ENCODE measurements around the gene SPTBN1.
A peak's percentile ranks its signal among the peaks of the same experiment; 100 is the strongest.
"Not testable (repeated sequence)": the region's sequence is repeated elsewhere in the genome, so short reads cannot be mapped to it uniquely, and the experiment has no call there.

The SPTBN1 gene

DNA sequence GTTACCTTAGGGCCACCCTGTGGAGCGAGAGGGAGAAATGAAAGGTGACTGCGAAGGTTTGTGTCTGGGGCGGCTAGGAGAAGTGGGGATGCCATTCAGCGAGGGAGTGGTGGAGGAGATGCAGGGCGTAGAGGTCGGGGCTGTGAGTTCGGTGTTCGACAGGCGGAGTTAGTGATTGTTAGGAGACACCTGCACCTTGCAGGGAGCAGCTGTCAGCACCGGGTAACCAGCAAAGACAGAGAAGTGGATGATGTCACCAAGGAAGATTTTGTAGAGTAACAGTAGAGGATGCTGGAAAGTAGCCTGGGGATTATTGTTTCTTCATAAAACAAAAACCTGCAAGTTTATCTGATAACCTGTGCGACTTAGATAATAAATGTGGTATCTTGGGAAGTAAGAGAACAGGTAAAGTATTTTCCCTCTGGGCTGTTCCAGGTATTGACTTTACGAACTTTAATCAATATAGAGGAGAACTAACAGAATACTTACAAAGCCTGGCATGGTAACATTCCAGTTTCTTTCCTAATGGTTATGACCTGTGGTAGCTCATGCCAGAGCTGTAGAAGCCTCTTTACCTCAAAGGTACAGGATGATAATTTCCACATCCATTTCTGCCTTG lies 63.8 kb downstream of the SPTBN1 start:
- no peaks in the 10 kb centered on the region for H3K27me3 ChIP-seq (ENCODE audit: control insufficient read depth, insufficient read depth, low read length)
- peak overlapping the region; percentile 9 for H3K4me2 ChIP-seq (ENCODE audit: low read length)
- peaks cover 42% of the 10 kb centered on the region for H3K4me1 ChIP-seq (ENCODE audit: control insufficient read depth, insufficient read depth, low read length)
- H3K4me3 ChIP-seq (ENCODE audit: low read length): no peak overlapping the region
- H3K9ac ChIP-seq (ENCODE audit: low read depth, low read length): no peak overlapping the region
- H3K36me3 ChIP-seq (ENCODE audit: insufficient read depth, low read length): no peaks in the 10 kb centered on the region
- no peaks in the 10 kb centered on the region for H3K9me3 ChIP-seq (replicated peaks; ENCODE audit: low read length)

DNA sequence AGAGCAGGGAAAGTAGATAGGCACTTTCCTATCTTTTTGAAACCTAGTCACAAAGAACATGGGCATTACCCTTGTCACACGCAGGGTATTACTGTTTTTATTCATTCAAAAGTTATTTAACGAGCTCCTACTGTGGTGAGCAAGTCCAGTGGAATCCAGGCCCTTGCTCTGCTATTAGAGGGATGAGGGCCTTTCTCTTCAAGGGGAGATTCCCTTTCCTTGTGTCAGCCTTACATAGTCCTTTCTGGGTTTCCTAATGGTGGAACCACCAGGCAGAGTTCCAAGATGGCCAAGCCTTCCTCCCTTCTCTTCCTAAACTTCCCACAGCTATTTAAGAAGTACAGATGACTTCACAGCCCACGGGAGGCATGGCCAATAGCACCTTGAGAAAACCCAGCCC lies 64.6 kb downstream of the SPTBN1 start:
- Histone ChIP-seq H3K27me3 (ENCODE audit: control insufficient read depth, insufficient read depth, low read length) (no peaks in the 10 kb centered on the region), H3K36me3 (ENCODE audit: insufficient read depth, low read length) (no peaks in the 10 kb centered on the region), H3K9me3 (replicated peaks; ENCODE audit: low read length) (no peaks in the 10 kb centered on the region), H3K4me1 (ENCODE audit: control insufficient read depth, insufficient read depth, low read length) (peaks cover 48% of the 10 kb centered on the region), H3K4me3 (ENCODE audit: low read length) (peak overlapping the region; percentile 5), H3K4me2 (ENCODE audit: low read length) (peak overlapping the region; percentile 50), H3K9ac (ENCODE audit: low read depth, low read length) (no peak overlapping the region)

DNA sequence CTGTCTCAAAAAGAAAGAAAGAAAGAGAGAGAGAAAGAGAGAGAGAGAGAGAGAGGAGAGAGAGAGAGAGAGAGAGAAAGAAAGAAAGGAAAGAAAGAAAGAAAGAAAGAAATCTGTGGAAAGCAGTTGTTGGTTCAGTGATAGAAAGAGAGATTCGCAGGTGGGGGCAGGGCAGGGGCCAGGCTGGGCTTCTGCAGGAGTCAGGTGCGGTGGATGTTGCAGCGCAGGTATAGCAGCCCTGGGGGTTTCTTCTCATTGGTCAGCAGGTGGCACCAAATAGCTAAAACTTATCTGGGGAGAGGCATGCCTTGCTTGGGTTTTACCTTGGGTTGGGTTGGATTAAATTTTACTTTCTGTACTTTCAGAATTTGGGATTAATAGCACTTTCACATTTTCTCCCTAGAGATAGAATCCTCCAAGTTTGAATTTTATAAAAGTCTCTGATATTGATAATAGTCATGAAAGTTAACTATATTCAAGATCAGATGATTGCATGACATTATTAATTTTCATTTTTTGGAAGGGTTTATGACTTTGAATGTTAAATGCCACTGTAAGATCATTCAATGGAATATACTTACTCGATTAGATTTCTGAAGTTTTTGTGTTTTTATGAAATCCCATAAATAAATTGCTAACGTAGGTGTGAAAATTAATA lies 66.6 kb downstream of the SPTBN1 start:
- peaks cover 48% of the 10 kb centered on the region for H3K4me1 ChIP-seq (ENCODE audit: control insufficient read depth, insufficient read depth, low read length)
- H3K27me3 ChIP-seq (ENCODE audit: control insufficient read depth, insufficient read depth, low read length): no peaks in the 10 kb centered on the region
- no peaks in the 10 kb centered on the region for H3K9me3 ChIP-seq (replicated peaks; ENCODE audit: low read length)
- no peak overlapping the region for H3K4me3 ChIP-seq (ENCODE audit: low read length)
- H3K4me2 ChIP-seq (ENCODE audit: low read length): no peak overlapping the region
- no peak overlapping the region for H3K9ac ChIP-seq (ENCODE audit: low read depth, low read length)
- H3K36me3 ChIP-seq (ENCODE audit: insufficient read depth, low read length): peaks cover 17% of the 10 kb centered on the region

DNA sequence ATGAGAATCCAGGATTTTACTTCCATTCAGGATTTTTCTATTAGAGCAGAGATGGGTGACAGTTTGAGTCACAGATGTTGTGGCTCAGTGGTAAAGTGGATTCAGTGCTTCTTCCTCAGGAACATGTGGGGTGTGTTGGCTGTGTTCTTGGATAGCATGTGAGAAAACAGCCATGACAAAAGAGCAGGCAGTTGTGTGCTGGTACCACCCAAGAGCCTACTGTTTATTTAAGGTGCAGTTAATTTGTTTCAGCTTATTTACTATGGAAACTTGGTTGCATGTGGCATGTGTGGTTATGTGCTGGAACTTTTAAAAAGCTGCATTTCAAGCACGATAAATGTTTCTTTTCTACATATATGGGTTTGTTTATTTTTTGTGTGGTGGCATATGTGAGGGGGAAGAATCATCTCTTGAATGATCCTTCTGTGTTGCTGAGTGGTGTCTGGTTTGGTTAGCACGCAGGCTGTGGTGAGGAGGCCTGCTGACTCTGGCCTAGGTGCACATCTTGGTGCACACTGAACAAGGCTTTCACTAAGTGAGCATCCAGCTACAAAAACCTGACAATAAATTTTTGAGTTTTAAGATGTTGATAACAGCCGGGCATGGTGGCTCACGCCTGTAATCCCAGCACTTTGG lies 67.3 kb downstream of the SPTBN1 start:
- H3K4me2 ChIP-seq (ENCODE audit: low read length): no peak overlapping the region
- peaks cover 24% of the 10 kb centered on the region for H3K36me3 ChIP-seq (ENCODE audit: insufficient read depth, low read length)
- H3K4me3 ChIP-seq (ENCODE audit: low read length): no peak overlapping the region
- H3K27me3 ChIP-seq (ENCODE audit: control insufficient read depth, insufficient read depth, low read length): no peaks in the 10 kb centered on the region
- no peak overlapping the region for H3K9ac ChIP-seq (ENCODE audit: low read depth, low read length)
- peaks cover 48% of the 10 kb centered on the region for H3K4me1 ChIP-seq (ENCODE audit: control insufficient read depth, insufficient read depth, low read length)
- H3K9me3 ChIP-seq (replicated peaks; ENCODE audit: low read length): no peaks in the 10 kb centered on the region

- Histone ChIP-seq H3K4me2 (ENCODE audit: low read length) (peak overlapping the region; percentile 33), H3K9ac (ENCODE audit: low read depth, low read length) (peak overlapping the region; percentile 23), H3K36me3 (ENCODE audit: insufficient read depth, low read length) (peaks cover 33% of the 10 kb centered on the region), H3K4me3 (ENCODE audit: low read length) (no peak overlapping the region), H3K27me3 (ENCODE audit: control insufficient read depth, insufficient read depth, low read length) (no peaks in the 10 kb centered on the region), H3K9me3 (replicated peaks; ENCODE audit: low read length) (no peaks in the 10 kb centered on the region), H3K4me1 (ENCODE audit: control insufficient read depth, insufficient read depth, low read length) (peaks cover 47% of the 10 kb centered on the region)
Measured at GRCh38 chr2:54524226-54524991, 68.3 kb downstream of the SPTBN1 start.

GRCh38 chr2:54525321-54525720 lies 69.2 kb downstream of the SPTBN1 start:
- H3K9me3 ChIP-seq (replicated peaks; ENCODE audit: low read length): no peaks in the 10 kb centered on the region
- peaks cover 37% of the 10 kb centered on the region for H3K4me1 ChIP-seq (ENCODE audit: control insufficient read depth, insufficient read depth, low read length)
- no peak overlapping the region for H3K4me2 ChIP-seq (ENCODE audit: low read length)
- H3K4me3 ChIP-seq (ENCODE audit: low read length): no peak overlapping the region
- H3K27me3 ChIP-seq (ENCODE audit: control insufficient read depth, insufficient read depth, low read length): no peaks in the 10 kb centered on the region
- H3K9ac ChIP-seq (ENCODE audit: low read depth, low read length): no peak overlapping the region
- H3K36me3 ChIP-seq (ENCODE audit: insufficient read depth, low read length): peaks cover 39% of the 10 kb centered on the region

DNA sequence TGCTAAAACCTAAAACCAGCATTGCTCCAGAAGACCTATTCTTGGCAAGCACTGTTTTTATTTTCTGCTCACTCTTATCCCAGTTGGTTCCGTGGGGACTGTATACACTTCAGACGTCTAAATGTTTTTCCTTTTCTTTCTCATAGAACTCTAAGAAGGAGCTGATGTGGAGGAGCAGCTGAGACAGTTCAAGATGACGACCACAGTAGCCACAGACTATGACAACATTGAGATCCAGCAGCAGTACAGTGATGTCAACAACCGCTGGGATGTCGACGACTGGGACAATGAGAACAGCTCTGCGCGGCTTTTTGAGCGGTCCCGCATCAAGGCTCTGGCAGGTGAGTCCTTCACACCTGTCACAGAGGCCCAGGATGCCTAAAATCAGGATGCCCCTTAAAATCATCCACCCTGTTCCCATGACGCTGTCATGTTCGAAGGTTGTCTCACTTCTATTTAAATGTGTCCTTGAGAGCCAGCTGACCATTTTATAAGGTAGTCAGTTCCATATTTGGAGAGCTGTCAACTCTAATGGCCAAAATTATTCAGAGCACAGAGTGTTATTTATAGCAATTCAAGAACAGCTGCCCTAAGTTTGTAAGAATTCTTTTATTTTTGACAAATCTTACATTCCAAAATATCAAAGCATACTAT lies 70.2 kb downstream of the SPTBN1 start:
- peaks cover 36% of the 10 kb centered on the region for H3K4me1 ChIP-seq (ENCODE audit: control insufficient read depth, insufficient read depth, low read length)
- no peak overlapping the region for H3K4me3 ChIP-seq (ENCODE audit: low read length)
- no peaks in the 10 kb centered on the region for H3K27me3 ChIP-seq (ENCODE audit: control insufficient read depth, insufficient read depth, low read length)
- H3K9ac ChIP-seq (ENCODE audit: low read depth, low read length): no peak overlapping the region
- peaks cover 39% of the 10 kb centered on the region for H3K36me3 ChIP-seq (ENCODE audit: insufficient read depth, low read length)
- H3K4me2 ChIP-seq (ENCODE audit: low read length): no peak overlapping the region
- H3K9me3 ChIP-seq (replicated peaks; ENCODE audit: low read length): no peaks in the 10 kb centered on the region

DNA sequence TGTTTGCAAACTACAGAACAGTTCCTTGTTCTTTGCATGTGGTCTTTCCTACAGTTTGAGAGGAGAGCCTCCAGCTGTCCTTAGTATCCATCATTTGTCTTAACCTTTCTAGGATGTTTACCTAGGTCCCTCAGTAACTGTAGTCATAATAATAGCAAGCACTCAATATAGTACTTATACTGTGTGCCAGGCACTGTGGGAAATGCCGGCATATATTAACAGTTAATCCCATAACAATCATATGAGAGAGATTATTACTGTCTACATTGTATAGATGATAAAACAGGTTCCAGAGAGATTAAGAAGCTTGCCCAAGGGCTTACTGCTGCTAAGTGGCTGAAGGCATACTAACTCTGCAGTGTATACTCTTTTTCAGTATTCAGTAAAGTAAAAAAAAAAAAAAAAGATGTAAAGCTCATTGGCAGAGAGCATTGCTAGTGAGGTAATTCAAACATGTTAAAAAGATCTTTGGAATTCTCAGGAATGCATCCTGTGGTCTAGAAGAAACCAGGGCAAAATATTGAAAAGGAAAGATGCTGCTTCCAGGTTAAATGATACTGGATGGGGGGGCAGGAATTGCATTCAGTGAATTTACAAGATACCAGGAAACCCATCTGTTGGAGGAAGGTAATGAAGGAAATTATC lies 72.3 kb downstream of the SPTBN1 start:
- no peak overlapping the region for H3K4me3 ChIP-seq (ENCODE audit: low read length)
- no peaks in the 10 kb centered on the region for H3K9me3 ChIP-seq (replicated peaks; ENCODE audit: low read length)
- H3K4me2 ChIP-seq (ENCODE audit: low read length): no peak overlapping the region
- H3K9ac ChIP-seq (ENCODE audit: low read depth, low read length): no peak overlapping the region
- H3K27me3 ChIP-seq (ENCODE audit: control insufficient read depth, insufficient read depth, low read length): no peaks in the 10 kb centered on the region
- H3K36me3 ChIP-seq (ENCODE audit: insufficient read depth, low read length): peaks cover 39% of the 10 kb centered on the region
- peaks cover 47% of the 10 kb centered on the region for H3K4me1 ChIP-seq (ENCODE audit: control insufficient read depth, insufficient read depth, low read length)

DNA sequence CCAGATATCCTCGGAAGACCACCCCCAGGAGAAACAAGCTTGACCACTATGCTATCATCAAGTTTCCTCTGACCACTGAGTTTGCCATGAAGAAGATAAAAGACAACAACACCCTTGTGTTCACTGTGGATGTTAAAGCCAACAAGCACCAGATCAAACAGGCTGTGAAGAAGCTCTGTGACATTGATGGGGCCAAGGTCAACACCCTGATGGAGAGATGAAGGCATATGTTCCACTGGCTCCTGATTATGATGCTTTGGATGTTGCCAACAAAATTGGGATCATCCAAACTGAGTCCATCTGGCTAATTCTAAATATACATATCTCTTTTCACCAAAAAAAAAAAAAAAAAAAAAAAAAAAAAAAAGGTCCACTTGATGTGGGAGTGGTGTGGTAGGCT lies 73.4 kb downstream of the SPTBN1 start:
- H3K9ac ChIP-seq (ENCODE audit: low read depth, low read length); H3K9me3 ChIP-seq (replicated peaks; ENCODE audit: low read length); H3K4me3 ChIP-seq (ENCODE audit: low read length); H3K4me2 ChIP-seq (ENCODE audit: low read length); H3K27me3 ChIP-seq (ENCODE audit: control insufficient read depth, insufficient read depth, low read length): not testable (repeated sequence)
- peaks cover 38% of the 10 kb centered on the region for H3K4me1 ChIP-seq (ENCODE audit: control insufficient read depth, insufficient read depth, low read length)
- peaks cover 43% of the 10 kb centered on the region for H3K36me3 ChIP-seq (ENCODE audit: insufficient read depth, low read length)

- Histone ChIP-seq H3K4me2 (ENCODE audit: low read length) (no peak overlapping the region), H3K9me3 (replicated peaks; ENCODE audit: low read length) (no peaks in the 10 kb centered on the region), H3K36me3 (ENCODE audit: insufficient read depth, low read length) (peaks cover 47% of the 10 kb centered on the region), H3K9ac (ENCODE audit: low read depth, low read length) (no peak overlapping the region), H3K27me3 (ENCODE audit: control insufficient read depth, insufficient read depth, low read length) (no peaks in the 10 kb centered on the region), H3K4me1 (ENCODE audit: control insufficient read depth, insufficient read depth, low read length) (peaks cover 34% of the 10 kb centered on the region), H3K4me3 (ENCODE audit: low read length) (no peak overlapping the region)
Measured at GRCh38 chr2:54529935-54530334, 73.8 kb downstream of the SPTBN1 start.

GRCh38 chr2:54531558-54531957 lies 75.4 kb downstream of the SPTBN1 start:
- H3K9me3 ChIP-seq (replicated peaks; ENCODE audit: low read length): no peaks in the 10 kb centered on the region
- H3K4me3 ChIP-seq (ENCODE audit: low read length): no peak overlapping the region
- peak overlapping the region; percentile 34 for H3K9ac ChIP-seq (ENCODE audit: low read depth, low read length)
- peaks cover 48% of the 10 kb centered on the region for H3K36me3 ChIP-seq (ENCODE audit: insufficient read depth, low read length)
- H3K4me1 ChIP-seq (ENCODE audit: control insufficient read depth, insufficient read depth, low read length): peaks cover 28% of the 10 kb centered on the region
- no peaks in the 10 kb centered on the region for H3K27me3 ChIP-seq (ENCODE audit: control insufficient read depth, insufficient read depth, low read length)
- H3K4me2 ChIP-seq (ENCODE audit: low read length): peak overlapping the region; percentile 44
